Pericardium fibroblast (primary cell): Measurements from ENCODE around the gene LMOD3. TPM values are rescaled to one million over a fixed set of nuclear protein-coding genes. Genes with fewer than 3 reads are reported as not detected.

ENCODE experiments used
- total RNA-seq: library from RNA; depleted of rRNA; stranded (reverse); fragments of >200 nt; gene quantifications from 2 replicates; pipeline ENCODE4 v1.2.3, GENCODE V29; 2015

The LMOD3 gene
- 0.26 TPM in 1 of 2 replicates, not detected in the other for total RNA-seq

DNA sequence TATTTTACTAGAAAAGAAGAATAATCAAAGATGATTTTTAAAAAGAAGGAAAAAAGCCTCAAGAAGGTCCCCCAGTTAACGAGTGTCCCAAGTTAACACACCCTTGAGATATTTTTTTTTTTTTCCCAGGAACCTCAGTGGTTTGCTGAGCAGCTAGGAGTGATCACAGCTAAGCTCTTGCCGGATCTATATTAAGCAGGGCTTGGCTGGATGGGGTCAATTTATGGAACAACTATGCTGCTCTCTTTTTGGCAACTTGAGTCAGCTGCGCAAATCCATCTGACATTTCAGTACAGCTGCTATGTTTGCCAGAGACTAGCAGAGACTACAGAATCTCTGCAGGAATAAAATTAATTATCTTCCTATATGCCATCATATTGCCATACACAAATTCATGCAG lies at the start of gene LMOD3:
TSS of gene LMOD3 (minus strand) at position 193 of the 400 bp plus-strand sequence. CDS start 209 bp downstream, outside the sequence.

DNA sequence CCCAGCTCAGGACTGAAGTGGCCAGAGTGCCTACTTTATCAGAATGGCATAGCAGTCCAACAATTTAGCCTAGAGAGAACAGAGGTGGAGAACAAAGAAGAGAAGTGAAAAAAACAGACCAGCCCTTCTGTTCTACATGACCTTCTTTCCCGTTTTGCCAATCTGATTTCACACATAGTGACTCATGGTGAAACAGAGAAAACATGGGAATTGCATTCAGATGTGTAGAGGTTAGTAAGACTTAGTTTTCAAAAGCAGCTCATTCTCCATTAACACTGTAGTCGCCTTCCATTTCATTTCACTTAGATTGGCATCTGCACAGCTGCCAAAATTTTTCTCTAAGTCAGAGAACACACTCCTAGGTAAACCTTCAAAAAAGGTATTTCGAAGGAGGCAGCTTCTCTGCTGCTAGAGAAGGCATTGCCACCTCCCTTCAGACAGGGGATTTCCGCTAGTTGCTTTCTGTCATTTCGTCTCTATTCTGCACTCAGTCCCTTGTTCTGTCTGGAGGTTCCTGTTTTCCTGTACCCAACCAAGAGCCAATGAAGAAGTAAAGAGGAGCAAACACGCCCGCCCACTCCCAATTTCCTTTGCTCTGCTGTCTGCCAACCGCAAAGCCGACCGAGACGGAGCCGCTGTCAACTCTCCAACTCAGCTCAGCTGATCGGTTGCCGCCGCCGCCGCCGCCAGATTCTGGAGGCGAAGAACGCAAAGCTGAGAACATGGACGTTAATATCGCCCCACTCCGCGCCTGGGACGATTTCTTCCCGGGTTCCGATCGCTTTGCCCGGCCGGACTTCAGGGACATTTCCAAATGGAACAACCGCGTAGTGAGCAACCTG lies 37.8 kb downstream of the LMOD3 start, which contains the start of gene ARL6IP5:
TSS of gene ARL6IP5 (plus strand) at position 612 of the 842 bp plus-strand sequence. CDS start at position 723, 111 bp downstream.

DNA sequence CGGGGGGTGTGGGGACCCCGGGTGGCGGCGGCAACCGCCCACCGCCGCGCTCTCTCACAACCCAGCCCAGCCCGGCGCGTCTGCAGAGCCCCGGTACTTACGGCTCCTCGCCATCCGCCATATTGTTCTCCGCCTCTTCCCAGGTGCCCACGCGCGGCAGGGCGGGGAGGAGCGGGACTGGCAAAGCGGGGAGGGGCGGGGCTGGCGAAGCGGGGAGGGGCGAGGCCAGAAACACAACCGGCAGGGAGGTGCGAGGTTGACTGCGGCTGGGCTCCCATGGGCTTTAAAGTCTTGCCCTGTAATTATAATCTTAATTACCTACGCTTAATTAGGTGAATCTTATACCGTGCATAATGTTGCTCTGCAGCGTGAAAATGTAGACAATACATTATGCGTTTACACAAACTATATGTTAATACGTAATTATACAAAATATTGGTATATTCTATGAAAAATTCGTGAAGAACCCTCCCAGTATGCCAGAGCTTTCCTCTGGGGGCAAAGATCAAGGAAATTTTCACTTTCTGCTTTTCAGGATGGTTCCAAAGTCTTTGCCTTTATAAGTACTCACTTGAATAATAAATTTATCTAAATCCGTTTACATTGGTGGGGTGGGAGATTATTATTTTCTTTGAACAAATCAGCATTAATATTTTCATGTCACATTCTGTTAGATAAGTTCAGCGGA lies 42.0 kb downstream of the LMOD3 start, which contains the start of gene UBA3:
TSS of gene UBA3 (minus strand) at position 133 of the 688 bp plus-strand sequence. CDS start at position 121, 12 bp downstream.

Other genes with a start within 250 kb of the LMOD3 start
- not detected in 2 replicates for gene TAFA4, start 190.0 kb downstream of the LMOD3 start, total RNA-seq
- 15.7 and 40.6 TPM in 2 replicates for gene EOGT, start 108.9 kb downstream of the LMOD3 start, total RNA-seq
- gene TMF1, start 70.3 kb downstream of the LMOD3 start, total RNA-seq, result 15.7 and 19.4 TPM in 2 replicates
- gene UBA3, start 42.2 kb downstream of the LMOD3 start, total RNA-seq, result 41.1 and 42.2 TPM in 2 replicates
- 106 and 134 TPM in 2 replicates for gene ARL6IP5, start 37.7 kb downstream of the LMOD3 start, total RNA-seq